GM18498 (cell line): Measurements from ENCODE around the gene INTS4.
"Not testable (repeated sequence)": the region's sequence is repeated elsewhere in the genome, so short reads cannot be mapped to it uniquely, and the experiment has no call there.

Experiments used
- ATAC-seq: cut with Tn5 transposase; IDR thresholded peaks from one replicate; pipeline ENCODE4 v1.9.1; 2021; ENCODE audit warnings: mild to moderate bottlenecking, moderate library complexity; ENCODE audit not compliant: unreplicated experiment

INTS4 gene, protein sequence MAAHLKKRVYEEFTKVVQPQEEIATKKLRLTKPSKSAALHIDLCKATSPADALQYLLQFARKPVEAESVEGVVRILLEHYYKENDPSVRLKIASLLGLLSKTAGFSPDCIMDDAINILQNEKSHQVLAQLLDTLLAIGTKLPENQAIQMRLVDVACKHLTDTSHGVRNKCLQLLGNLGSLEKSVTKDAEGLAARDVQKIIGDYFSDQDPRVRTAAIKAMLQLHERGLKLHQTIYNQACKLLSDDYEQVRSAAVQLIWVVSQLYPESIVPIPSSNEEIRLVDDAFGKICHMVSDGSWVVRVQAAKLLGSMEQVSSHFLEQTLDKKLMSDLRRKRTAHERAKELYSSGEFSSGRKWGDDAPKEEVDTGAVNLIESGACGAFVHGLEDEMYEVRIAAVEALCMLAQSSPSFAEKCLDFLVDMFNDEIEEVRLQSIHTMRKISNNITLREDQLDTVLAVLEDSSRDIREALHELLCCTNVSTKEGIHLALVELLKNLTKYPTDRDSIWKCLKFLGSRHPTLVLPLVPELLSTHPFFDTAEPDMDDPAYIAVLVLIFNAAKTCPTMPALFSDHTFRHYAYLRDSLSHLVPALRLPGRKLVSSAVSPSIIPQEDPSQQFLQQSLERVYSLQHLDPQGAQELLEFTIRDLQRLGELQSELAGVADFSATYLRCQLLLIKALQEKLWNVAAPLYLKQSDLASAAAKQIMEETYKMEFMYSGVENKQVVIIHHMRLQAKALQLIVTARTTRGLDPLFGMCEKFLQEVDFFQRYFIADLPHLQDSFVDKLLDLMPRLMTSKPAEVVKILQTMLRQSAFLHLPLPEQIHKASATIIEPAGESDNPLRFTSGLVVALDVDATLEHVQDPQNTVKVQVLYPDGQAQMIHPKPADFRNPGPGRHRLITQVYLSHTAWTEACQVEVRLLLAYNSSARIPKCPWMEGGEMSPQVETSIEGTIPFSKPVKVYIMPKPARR

DNA sequence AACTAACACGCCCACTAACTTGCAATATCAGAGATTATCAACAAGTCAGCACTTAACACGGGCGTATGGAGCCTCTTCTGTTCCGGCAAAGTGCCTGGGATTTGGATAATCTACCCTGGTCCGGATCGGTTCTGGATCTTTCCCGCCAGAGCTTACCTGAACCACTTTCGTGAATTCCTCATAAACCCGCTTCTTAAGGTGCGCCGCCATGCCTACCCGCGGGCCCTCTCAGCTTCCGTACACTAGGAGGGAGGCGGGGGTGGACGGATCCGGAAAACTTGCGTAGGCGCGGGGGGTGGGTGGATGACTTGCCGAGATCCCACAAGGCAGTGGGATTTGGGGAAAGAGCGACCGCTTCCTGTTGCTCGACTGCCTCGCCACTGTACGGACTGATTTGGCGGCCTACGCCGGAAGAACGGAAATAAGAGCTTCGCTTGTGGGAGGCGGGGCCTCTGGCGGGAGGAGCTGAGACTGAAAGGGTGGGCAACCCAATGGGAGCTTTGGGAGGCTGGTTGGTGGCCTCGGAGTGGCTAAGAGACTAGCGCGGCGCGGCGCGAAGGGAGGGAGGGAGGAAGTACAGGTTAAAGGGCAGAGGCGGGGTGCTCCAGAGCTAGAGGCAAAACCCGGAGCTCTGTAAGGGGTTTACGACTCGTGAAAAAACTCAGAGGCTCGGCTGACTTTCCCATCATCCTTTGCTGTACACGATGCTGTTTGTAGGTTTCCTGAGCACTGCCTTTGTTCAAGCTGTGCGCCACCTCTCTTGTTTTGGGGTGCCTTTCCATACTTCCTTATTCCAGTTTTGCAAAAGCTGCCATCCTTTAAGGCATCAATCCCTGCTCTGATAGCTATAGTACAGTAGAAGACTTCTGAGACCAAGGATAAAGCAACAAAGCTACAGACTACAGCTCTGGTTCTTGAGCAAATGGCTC, at the start of gene INTS4:
INTS4 (minus strand) TSS at position 235 of the 929 bp plus-strand sequence; CDS start at position 210, 25 bp downstream.
- ATAC-seq = peak; percentile 98

DNA sequence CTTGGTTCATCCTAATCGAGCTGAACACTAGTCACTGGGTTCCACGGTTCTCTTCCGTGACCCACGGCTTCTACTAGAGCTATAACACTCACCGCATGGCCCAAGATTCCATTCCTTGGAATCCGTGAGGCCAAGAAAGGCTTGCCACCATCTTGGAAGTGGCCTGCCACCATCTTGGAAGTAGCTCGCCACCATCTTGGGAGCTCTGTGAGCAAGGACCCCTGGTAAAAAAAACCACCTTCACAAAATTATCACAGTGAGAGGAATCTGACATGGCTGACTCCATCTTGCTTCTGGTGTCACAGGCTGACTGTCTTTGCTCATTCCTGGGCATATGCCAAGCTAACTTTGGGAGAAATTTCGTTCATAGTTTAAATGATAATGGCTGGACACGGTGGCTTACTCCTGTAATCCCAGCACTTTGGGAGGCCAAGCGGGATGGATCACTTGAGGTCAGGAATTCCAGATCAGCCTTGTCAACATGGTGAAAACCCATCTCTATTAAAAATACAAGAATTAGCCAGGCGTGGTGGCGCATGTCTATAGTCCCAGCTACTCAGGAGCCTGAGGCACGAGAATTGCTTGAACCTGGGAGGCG, 47.5 kb upstream of the INTS4 start:
- ATAC-seq = no peak

DNA sequence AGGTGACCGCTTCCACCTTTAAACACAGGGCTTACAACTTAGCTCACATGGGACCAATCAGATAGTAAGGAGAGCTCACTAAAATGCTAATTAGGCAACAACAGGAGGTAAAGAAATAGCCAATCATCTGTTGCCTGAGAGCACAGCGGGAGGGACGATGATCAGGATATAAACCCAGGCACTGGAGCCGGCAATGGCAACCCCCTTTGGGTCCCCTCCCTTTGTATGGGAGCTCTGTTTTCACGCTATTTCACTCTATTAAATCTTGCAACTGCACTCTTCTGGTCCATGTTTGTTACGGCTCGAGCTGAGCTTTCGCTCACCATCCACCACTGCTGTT, 46.9 kb upstream of the INTS4 start:
- ATAC-seq = not testable (repeated sequence)

DNA sequence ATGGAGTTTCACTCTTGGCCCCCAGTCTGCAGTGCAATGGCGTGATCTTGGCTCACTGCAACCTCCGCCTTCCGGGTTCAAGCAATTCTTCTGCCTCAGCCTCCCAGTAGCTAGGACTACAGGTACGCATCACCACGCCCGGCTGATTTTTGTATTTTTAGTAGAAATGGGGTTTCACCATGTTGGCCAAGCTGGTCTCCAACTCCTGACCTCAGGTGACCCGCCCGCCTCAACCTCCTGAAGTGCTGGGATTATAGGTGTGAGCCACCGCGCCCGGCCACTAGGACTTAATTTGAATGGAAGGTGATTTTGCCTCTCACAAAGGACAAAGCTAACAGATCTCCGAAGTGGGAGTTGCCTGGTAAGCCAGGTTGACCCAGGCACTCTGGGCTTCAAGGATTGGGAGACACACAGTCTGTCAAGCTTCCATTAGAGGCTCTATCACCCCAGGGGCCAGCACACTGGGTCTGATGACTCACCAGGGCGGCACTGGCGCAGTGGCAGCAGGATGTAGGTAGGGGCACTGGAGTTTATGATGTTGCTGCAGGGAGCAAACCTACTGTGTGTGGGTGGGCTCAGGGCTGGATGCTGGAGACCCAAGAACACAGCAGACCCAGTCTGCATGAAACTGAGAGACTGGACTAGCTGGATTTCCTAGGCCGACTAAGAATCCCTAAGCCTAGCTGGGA, 46.4 kb upstream of the INTS4 start:
- ATAC-seq = no peak

DNA sequence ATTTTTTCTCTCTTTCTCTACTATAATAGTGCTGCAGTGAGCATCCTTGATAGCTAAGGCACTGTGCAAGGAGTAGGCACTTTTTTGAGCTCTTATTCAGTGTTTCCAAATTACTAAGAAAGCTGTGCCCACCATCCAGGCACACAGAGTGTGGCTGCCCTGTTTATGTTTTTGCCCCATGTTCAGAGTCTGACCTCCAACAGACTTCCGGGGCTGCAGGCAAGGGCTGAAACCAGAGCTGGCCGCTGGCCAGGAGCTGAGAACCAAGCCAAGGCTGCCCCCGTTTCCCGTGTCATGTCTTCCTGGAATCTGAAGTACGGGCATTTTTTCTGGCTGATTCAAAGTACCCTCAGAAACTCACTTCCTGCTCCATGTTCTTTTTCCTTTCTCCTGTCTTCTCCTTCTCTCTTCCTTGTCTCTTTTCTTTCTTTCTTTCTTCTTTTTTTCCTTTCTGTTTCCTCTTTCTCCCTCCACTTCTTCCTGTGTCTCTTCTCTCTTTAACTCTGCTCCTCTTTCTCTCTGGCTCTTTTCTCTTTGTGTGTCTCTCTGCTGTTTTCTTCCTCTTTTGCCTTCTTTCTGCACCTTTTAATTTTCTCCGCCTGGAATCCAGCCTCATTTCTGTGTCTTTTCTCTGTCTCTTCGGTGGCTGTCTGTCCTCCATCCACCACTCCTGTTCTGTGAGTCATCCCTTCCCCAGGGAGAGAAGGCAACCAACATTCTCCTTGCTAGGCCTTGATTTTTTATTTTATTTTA, 45.6 kb upstream of the INTS4 start:
- ATAC-seq = peak; percentile 92

DNA sequence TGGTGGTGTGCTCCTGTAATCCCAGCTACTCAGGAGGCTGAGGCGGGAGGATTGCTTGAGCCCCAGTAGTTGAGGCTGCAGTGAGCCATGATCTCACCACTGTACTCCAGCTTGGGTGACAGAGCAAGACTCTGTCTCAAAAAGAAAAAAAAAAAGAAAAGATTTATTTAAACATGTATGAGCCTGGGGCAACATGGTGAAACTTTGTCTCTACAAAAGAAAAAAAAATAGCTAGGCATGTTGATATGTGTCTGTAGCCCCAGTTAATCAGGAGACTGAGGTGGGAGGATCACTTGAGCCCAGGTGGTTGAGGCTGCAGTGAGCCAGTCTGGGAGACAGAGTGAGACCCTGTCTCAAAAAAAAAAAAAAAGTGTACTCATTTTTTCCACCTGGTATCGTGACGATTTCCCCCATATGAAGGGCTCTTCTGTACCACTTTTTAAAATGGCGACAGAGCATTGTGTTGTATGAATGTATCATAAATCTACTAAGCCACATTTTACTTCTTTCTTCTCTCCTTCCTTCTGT, 45.0 kb upstream of the INTS4 start:
- peak; percentile 12 for ATAC-seq

DNA sequence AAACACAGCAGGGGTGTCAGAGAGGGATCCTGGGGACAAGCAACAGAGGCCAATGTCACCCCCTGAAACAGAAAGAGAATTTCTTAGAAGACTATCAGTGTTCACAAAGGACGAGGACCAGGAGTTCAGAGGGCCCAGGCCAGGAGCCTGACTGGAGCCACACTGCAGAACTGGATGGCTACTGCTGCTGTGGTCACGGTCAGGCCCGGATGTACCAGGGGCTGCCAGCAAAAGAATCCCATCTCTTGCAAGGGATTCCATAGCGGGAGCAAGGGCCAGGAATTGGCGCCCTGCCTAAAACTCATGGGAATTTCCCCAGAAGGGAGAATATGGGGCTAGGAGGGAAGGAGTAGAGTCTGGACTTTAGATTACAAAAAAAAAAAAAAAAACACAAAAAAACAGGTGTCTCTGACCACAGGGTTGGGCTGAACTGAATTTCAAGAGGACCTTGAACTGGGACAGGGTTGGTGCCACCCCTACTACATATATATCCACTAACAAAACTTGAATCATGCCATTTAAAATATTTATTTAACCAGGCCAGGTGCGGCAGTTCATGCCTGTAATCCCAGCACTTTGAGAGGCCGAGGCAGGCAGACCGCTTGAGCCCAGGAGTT, 44.3 kb upstream of the INTS4 start:
- ATAC-seq = no peak

DNA sequence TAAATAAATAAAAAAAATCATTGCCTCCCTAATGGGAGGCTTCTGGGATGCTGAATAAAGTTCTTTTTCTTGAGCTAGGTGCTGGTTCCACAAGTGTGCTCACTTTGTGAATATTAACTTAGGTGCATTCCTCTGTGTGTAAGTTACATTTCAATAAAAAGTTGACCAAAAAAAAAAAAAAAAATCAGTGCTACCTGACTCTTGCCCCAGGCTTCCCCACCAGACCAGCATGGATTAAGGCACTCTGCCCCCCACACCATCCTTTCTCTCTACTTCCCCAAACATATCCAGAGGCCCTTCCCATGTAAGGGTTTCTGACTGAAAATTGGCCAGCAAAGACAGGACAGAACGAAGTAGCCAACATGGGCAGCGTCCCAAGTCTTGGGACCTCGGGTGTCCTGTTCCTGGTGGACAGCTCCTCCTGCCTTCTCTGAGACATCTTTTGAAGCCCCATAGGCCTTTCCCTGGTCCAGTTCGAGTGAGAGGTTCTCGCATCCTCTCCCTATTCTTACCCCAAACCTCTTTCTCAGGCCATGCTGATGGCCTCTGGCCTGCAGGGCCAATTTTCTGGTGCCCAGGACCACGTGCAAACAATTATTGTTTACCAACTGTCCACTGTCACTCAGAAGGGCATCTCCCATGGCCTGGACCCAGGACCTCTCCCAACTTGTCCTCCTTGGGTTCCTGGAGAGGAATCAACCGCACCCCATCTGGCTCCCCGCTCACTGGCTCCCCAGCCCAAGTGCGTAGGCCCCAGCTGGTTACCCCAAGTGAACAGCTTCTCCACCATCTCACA, 43.6 kb upstream of the INTS4 start:
- ATAC-seq = no peak

DNA sequence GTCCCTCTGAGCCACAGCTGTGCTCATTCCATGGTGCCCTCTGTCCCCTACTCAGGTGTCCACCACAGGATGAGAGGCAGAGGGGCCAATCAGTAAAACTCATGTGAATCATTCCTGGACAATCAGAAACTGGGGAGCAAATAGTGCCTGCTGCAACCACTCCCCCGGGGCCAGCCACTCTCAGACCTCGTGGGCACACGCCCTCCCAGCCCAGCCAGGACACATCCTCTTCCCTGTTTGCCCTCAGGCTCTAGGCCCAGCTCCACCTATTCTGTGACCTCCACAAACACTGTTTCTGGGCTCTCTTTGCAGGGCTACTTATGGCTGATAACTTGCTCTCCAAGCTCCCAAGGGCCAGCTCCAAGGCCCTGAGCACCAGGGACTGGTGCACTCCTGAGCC, 42.6 kb upstream of the INTS4 start:
- no peak for ATAC-seq

DNA sequence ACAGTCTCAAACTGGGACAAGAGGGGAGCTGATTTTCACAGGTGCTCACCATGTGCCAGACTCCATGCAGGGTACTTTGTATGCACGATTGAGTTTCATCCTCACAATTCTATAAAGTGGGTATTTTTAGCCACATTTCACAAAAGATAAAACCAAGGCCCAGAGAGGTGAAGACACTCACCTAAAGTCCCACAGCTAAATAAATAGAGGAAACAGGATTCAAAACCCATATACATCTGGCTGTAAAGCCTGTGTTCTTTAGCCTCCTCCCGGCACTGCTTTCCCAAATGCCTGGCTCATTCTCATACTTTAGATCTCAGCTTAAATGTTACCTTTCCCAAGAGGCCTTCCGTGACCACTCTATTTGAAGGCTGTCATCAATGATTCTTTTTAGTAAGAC, 41.8 kb upstream of the INTS4 start:
- ATAC-seq = no peak

DNA sequence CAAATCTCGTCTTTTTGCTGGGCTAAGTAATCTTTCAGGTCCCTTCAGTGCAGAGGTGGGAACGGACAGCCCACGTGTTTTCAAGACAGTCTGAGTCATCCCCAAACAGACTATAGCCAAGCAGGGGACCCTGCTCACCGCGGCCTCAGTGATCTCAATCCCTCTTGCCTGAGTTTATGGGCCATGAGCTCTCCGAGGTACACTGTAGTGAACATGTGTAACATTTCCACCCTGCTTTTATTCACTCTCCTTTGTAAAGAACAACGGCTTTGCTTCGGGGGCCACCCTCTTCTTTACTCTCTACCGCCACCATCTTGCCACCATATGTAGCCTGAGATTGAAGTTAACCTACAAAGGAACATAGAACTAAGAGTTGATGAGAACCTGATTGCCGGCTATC, 40.2 kb upstream of the INTS4 start:
- ATAC-seq = no peak

DNA sequence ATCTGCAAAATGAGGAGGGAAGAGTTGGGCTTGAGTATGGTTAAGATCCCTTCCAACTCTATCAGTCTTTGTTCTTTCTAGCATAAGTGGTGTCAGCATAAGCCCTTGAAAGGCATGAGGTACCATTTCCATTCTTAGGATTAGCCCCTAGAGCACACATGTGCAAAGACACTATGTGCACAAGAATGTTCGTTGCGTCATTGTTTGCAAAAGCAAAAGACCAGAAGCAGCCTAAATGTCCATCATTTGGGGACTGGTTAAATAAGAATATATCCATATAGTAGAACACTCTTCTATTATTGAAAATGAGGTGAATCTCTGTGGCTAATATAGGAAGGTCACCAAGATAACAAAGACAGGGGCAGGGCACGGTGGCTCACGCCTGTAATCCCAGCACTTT, 38.6 kb upstream of the INTS4 start:
- ATAC-seq = no peak

DNA sequence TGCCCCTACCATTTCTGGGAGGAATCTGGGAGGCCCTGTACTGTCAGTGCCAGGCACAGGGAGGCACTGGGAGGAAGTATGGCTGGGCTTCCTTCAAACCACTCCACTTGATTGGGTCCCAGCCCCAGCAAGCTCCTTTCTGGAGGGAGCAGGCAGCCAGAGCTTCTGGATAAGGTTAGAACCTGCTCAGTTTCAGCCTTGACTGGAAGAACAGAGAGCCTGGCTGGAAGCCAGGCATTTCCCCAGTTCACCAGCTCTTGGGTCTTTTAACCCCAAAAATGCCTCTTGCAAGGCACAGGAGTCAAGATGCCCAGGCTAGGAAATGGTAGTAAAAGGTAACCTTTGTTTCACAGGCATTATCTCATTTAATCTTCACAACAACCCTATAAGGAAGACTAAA, 37.6 kb upstream of the INTS4 start:
- ATAC-seq = peak; percentile 15

DNA sequence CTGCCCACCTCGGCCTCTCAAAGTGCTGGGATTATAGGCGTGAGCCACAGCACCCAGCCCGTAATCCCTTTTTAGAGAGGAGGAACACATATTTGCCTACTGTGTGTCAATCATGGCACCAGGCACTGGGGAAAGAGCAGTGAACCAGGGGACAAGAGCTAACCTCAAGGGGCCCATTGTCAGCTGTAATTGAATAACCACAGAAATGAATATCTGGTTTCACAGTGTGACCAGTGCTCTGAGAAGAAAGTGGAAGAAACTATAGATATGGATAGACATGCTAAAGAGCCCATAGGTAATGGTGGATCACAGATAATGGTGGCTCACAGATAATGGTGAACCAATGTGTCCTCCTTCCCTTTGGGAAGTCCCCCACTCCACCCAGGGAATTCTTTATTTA, 37.2 kb upstream of the INTS4 start:
- ATAC-seq = peak; percentile 77

DNA sequence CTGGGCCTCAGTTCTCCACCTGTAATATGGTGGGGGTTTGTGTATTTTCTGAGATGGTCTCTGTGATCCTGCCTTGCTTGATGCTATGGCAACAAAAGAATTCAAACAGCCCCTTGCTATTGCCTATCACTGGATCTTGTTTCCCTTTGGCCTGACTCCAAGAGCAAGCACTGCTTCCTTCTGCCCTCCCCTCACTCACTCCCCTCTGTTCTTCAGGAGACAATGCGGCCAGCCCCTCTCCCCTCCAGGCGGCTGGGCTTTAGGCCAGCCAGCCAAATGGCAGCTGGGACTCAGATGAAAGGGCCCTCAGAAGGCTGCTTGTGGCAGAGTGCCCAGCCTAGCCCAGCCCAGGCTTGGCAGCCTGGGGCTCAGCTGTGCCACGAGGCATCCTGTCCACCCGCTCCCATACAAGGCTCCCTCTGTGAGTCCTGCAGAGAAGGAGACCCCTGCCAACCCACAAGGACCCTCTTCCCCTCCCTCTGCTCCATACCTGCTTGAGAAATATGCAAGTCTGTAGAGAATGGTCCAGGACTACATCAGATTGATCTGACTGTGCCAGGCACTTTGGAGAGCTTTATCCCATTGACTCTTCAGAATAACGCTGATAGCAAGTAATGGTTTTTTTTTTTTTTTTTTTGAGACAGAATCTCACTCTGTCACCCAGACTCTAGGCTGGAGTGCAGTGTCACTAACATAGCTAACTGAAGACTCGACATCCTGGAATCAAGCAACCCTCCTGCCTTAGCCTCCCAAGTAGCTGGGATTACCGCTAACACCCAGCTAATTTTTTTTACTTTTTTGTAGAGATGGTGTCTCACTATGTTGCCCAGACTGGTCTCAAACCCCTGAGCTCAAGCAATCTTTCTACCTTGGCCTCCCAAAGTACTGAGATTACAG, 36.2 kb upstream of the INTS4 start:
- no peak for ATAC-seq

DNA sequence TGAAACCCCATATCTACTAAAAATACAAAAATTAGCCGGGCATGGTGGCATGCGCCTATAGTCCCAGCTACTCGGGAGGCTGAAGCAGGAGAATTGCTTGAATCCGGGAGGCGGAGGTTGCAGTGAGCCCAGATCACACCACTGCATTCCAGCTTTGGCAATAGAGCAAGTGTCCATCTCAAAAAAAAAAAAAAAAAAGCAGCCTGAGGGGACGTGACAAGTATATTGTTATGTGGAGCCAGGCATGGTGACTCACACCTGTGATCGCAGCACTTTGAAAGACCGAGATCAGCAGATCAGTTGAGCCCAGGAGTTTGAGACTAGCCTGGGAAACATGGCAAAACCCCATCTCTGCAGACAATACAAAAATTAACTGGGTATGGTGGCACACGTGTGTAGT, 34.0 kb upstream of the INTS4 start:
- ATAC-seq = not testable (repeated sequence)

DNA sequence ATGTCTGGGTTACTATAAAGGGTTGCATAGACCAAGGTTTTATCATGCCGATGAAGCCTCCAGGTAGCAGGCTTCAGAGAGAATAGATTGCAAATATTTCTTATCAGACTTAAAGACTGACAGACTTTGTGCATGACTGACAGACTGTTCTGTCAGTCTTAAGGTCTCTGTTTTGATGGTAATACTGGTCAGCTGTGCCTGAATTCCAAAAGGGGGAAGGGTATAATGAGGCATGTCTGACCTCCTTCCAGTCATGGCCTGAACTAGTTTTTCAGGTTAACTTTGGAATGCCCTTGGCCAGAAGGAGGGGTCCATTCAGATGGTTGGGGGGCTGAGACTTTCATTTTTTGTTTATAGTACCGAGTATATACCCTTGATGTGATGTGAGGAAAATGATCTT, 33.3 kb upstream of the INTS4 start:
- ATAC-seq = no peak
